Measurements from ENCODE around the gene PRPSAP2. TPM values are rescaled to one million over a fixed set of nuclear protein-coding genes. Genes with fewer than 3 reads are reported as not detected.

The PRPSAP2 gene
- polyA plus RNA-seq, 1 donor from 2014 or later, result 358 TPM

GRCh38 chr17:18856570-18856915 lies 1.4 kb upstream of the PRPSAP2 start:
- Histone ChIP-seq H3K9ac (ENCODE audit: low read length) (peak overlapping the region; percentile 77), H3K4me2 (ENCODE audit: low read length) (peak overlapping the region; percentile 23), H2AFZ (ENCODE audit: low read depth, low read length) (peak overlapping the region; percentile 41), H3K79me2 (replicated peaks; ENCODE audit: insufficient read depth, low read length) (peaks cover 30% of the 10 kb centered on the region), H3K4me3 (ENCODE audit: low read length) (peak overlapping the region; percentile 83), H3F3A (ENCODE audit: insufficient read depth, low read length, poor library complexity, severe bottlenecking) (peaks cover 5% of the 10 kb centered on the region), H3K9me2 (ENCODE audit: insufficient read depth, low read length) (no peaks in the 10 kb centered on the region), H3K36me3 (ENCODE audit: insufficient read depth, low read length) (no peaks in the 10 kb centered on the region), H3K27ac (ENCODE audit: low read length) (peak overlapping the region; percentile 90), H3K9me3 (ENCODE audit: low read length) (no peaks in the 10 kb centered on the region), H4K20me1 (ENCODE audit: insufficient read depth) (no peaks in the 10 kb centered on the region), H3K27me3 (ENCODE audit: insufficient read depth, low read depth, low read length) (no peaks in the 10 kb centered on the region)
- TF ChIP-seq SMC3 (conservative IDR thresholded peaks at IDR 0.05; ENCODE audit: poor library complexity) (no peak), MXI1 (conservative IDR thresholded peaks at IDR 0.05; ENCODE audit: poor library complexity, severe bottlenecking) (no peak), RAD21 (conservative IDR thresholded peaks at IDR 0.05) (no peak), TAF1 (IDR thresholded peaks at IDR 0.05; ENCODE audit: low read depth) (no peak), POLR2AphosphoS5 (IDR thresholded peaks at IDR 0.05) (no peak), EP300 (conservative IDR thresholded peaks at IDR 0.05; ENCODE audit: poor library complexity, severe bottlenecking) (no peak), CTCF (IDR thresholded peaks at IDR 0.05; ENCODE audit: poor library complexity, severe bottlenecking) (no peak), EZH2 (IDR thresholded peaks at IDR 0.05; ENCODE audit: borderline replicate concordance, insufficient read depth, low read length, poor library complexity, severe bottlenecking) (no peak)
- TF ChIP-seq, protein P1, sequence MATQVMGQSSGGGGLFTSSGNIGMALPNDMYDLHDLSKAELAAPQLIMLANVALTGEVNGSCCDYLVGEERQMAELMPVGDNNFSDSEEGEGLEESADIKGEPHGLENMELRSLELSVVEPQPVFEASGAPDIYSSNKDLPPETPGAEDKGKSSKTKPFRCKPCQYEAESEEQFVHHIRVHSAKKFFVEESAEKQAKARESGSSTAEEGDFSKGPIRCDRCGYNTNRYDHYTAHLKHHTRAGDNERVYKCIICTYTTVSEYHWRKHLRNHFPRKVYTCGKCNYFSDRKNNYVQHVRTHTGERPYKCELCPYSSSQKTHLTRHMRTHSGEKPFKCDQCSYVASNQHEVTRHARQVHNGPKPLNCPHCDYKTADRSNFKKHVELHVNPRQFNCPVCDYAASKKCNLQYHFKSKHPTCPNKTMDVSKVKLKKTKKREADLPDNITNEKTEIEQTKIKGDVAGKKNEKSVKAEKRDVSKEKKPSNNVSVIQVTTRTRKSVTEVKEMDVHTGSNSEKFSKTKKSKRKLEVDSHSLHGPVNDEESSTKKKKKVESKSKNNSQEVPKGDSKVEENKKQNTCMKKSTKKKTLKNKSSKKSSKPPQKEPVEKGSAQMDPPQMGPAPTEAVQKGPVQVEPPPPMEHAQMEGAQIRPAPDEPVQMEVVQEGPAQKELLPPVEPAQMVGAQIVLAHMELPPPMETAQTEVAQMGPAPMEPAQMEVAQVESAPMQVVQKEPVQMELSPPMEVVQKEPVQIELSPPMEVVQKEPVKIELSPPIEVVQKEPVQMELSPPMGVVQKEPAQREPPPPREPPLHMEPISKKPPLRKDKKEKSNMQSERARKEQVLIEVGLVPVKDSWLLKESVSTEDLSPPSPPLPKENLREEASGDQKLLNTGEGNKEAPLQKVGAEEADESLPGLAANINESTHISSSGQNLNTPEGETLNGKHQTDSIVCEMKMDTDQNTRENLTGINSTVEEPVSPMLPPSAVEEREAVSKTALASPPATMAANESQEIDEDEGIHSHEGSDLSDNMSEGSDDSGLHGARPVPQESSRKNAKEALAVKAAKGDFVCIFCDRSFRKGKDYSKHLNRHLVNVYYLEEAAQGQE (IDR thresholded peaks at IDR 0.05; ENCODE audit: borderline replicate concordance), result no peak

DNA sequence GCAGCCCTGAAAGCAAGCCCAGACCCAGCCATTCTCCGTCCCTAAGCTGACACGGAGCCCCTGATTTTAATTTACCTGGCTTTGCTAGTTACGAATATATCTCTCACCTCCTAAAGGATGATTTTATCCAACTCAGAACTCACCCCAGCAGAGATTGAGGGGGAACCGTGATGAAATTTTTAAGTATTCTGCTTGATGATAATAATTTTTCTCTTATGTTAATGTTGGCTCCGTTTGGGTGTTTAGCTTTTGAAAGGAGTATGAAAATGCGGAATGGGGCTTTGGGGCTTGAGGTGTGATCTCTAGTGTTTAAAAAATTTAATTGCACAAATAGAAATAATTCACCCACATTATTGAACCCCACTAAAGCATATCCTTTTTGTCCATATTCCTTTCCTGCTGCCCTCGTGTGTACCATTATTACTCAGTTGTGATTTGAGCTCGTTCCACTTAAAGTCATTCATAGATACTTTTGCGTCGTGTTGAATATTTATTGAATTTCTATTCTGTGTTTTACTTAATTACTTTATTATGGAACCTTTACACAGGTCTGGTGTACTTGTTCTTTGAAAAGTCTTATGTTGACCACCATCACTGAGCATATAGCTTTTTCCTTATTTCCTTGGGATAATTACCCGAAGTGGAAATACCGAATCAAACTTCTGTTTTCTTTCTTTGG lies 775 bp downstream of the PRPSAP2 start:
- peak overlapping the region; percentile 90 for H3K27ac ChIP-seq (ENCODE audit: low read length)

More for the DNA sequence above, 775 bp downstream of the PRPSAP2 start:
- Histone ChIP-seq H3K4me2 (ENCODE audit: low read length) (peak overlapping the region; percentile 82), H4K20me1 (ENCODE audit: insufficient read depth) (no peaks in the 10 kb centered on the region), H3K9ac (ENCODE audit: low read length) (peak overlapping the region; percentile 94), H3F3A (ENCODE audit: insufficient read depth, low read length, poor library complexity, severe bottlenecking) (peaks cover 5% of the 10 kb centered on the region), H3K9me2 (ENCODE audit: insufficient read depth, low read length) (no peaks in the 10 kb centered on the region), H3K4me3 (ENCODE audit: low read length) (peak overlapping the region; percentile 73), H3K9me3 (ENCODE audit: low read length) (no peaks in the 10 kb centered on the region), H3K79me2 (replicated peaks; ENCODE audit: insufficient read depth, low read length) (peaks cover 45% of the 10 kb centered on the region), H3K36me3 (ENCODE audit: insufficient read depth, low read length) (no peaks in the 10 kb centered on the region), H2AFZ (ENCODE audit: low read depth, low read length) (peak overlapping the region; percentile 74), H3K27me3 (ENCODE audit: insufficient read depth, low read depth, low read length) (no peaks in the 10 kb centered on the region)
- TF ChIP-seq CTCF (IDR thresholded peaks at IDR 0.05; ENCODE audit: poor library complexity, severe bottlenecking) (no peak), TAF1 (IDR thresholded peaks at IDR 0.05; ENCODE audit: low read depth) (no peak), SMC3 (conservative IDR thresholded peaks at IDR 0.05; ENCODE audit: poor library complexity) (no peak), EZH2 (IDR thresholded peaks at IDR 0.05; ENCODE audit: borderline replicate concordance, insufficient read depth, low read length, poor library complexity, severe bottlenecking) (no peak), EP300 (conservative IDR thresholded peaks at IDR 0.05; ENCODE audit: poor library complexity, severe bottlenecking) (no peak), MXI1 (conservative IDR thresholded peaks at IDR 0.05; ENCODE audit: poor library complexity, severe bottlenecking) (no peak), POLR2AphosphoS5 (IDR thresholded peaks at IDR 0.05) (no peak), RAD21 (conservative IDR thresholded peaks at IDR 0.05) (no peak)
- TF ChIP-seq, protein P1 (IDR thresholded peaks at IDR 0.05; ENCODE audit: borderline replicate concordance), result no peak

Measured in neural cell (in vitro differentiated cells).